Activated T-cell treated with anti-CD3 and anti-CD28 coated beads, Interleukin-2, amount 50 U/mL, for 1 hour (primary cell): ENCODE results near the gene COG2.
"Not testable (repeated sequence)": the region's sequence is repeated elsewhere in the genome, so short reads cannot be mapped to it uniquely, and the experiment has no call there.

Experiments
- DNase-seq: peaks from one replicate; pipeline ENCODE4 v3.0.0-alpha.2; 2020

Gene COG2

DNA sequence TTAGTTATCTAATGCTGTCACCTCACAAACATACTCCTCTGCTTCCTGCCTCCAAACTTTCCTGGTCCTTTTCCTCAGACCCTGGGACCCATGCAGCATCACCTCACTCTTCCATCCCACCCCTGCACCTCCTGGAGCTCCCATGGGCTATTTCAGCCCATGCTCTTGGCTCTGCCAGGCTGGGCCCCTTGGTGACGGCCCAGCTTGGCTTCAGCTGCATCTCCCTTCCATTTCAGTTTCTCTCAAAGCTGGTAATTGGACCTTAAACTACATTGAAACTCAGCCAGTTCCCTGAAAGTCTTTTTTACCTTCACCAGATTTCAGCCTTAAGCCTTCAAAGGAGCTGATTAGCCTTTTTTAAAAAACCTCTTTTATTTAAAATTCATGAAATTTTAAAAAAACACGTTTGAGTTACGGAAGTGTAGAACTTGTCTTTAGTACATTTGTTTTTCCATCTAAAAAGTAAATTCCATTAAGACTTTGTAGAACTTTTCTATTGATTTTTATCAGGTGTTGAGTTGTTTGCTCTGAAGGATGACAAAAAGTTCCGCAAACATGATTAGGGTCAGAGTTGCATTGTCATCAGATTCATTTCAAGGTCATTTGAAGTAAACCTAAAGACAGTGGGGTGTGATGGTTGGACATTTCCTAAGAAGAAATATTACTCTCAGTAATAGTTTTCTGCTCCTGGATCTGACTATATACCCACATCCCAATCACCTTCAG is 38.2 kb downstream of the COG2 start:
- no peak for DNase-seq

DNA sequence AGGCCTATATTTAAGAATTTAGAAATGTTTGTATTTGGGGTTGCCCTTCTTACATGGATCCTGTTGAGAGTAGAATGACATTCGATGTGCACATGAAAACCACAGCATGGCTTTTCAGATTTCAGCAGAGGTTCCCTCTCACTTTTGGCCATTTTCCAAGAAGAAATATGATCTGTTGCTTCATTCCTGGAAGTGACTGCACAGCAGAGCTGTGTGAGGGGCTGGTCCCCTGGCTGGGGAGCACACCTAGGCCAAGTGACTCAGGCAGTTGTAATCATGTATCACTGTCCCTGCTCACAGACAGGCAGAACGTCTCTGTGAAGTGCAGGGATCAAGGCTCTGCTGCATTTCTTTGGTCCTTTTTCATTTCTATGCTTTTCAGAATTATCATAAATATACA is 39.3 kb downstream of the COG2 start:
- no peak for DNase-seq

DNA sequence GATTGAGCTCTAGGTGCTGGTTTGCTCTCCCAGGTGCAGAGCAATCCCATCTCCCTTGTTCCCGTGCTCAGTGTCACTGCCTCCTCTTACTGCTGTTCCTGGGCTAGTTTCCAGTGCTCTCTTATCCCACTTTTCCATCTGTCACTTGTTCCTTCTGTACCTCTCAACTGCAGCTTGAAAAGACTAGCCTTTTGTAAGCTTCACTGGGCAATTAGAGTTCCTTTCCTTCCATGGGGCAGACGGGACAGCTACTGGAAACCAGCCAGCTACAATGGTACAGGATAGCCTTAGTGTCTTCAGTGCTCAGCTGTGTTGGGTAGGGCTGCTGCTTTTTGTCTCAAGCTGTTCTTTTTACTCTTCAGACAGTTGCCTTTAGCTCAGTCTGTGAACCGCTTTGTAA is 40.0 kb downstream of the COG2 start:
- DNase-seq, result no peak

DNA sequence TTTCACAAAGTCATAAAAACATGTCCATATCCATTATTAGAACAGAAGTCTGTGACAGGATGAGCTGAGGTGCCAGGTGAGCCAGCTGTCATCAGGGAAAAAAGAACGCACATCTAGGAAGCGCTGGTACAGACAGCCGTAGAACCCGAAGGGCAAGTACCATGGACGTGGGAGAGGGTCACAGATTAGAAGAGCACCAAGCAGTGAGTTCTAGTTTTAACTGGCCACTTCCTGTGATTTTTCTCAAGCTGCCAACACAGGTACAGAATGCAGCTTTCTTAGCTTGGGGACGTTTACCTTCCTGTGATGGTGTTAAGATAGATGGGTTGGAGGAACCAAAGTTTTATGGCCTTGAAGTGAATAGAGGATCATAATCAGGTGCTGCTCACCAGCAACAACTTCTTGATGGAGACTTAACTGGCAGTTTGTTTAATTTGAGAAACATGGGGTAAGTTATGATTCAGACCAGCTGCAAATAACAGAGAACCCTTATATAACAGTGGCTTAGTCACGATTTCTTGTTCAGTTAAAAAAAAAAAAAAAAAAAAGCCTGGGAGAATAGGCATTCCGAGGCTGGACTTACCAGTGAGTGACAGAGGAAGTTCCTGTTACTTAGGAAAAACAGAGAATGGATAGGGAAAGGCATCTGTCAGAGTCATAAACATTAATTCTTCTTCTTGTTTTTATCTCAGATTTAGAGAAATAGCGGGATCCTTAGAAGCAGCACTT is 40.8 kb downstream of the COG2 start:
- no peak for DNase-seq

DNA sequence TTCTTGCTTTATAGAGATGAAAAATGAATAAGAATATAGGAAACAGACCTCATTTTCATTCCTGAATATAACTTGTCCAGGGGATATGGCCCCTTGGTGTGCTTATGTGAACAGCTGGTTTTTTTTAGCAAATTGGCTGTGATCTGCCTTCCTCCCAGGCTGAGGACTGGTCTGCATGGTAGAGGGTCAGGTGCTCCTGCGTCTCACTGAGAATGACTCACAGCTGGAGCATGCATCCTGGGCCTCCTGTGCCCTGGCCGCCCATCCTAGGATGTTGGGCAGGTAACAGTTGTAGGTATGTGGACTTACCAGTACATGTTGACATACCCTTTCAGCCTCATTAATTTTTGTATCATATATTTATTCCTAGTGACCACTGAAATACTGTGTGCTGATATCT is 41.9 kb downstream of the COG2 start:
- no peak for DNase-seq

DNA sequence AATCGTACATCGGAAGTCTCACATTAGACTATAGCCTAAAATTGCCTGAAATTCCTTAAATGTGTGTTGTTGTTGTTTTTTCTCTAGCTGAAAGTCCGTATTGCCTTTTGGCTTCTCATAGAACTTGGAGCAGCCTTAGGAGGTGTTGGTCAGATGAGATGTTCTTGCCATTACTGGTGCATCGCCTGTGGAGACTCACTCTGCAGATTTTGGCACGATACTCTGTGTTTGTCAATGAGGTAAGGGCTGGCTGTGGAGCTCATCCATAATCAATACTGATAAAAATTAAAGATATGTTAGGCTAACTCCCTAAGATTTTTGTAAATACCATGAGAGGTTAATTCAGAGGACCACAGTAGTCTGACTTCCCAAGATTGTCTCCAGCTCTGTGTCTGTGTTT is 42.7 kb downstream of the COG2 start:
- DNase-seq, result no peak

DNA sequence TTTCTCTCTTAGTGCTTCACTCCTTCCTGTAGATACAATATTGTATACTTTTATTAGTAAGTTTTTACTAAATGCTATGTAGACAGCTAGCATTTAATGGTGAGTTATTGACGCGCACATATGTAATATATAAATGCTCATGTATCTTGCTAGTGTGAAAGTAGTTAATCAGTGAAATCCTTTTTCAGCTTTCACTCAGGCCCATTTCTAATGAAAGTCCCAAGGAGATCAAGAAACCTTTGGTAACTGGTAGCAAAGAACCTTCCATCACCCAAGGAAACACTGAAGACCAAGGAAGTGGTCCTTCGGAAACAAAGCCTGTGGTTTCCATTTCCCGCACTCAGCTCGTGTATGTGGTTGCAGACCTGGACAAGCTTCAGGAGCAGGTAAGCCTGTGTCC is 44.5 kb downstream of the COG2 start:
- no peak for DNase-seq

DNA sequence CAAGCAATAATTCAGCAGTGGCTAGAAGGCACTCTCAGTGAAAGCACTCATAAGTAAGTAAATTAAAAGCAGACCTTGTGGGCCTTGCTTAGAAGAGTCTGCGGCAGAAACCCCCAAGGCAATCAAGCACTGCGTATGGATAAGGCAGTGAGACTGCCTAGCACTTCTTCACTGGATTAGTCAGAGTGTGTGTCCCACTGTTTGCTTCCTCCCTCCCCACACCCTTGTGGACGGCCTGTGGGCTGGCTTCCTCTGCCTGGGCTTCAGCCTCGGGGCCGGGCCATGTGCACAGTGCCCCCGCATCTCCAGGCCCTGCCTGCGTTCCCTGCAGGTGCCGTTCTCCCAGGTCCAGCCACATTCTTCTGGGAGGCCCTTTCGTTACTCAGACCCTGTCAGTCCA is 47.8 kb downstream of the COG2 start:
- DNase-seq, result no peak

DNA sequence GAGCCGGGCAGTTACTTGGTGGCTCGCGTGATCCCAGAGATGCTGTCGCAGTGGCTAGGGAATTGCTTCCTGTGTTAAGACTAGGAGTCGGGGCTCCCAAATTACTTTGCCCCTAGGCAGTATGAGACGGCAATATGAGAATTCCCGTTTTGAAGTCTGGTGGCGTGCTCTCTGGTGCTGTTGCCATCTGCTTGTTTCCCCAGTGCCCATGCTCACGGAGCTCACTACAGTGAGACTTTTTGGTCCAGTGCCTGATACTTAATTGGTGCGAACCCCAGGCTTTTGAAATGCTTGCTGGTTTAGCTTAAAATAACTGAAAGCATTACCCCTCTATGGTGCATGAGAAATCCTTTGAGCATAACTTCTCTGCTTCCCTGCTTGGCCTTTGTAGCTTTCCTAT is 49.3 kb downstream of the COG2 start:
- DNase-seq, result no peak

DNA sequence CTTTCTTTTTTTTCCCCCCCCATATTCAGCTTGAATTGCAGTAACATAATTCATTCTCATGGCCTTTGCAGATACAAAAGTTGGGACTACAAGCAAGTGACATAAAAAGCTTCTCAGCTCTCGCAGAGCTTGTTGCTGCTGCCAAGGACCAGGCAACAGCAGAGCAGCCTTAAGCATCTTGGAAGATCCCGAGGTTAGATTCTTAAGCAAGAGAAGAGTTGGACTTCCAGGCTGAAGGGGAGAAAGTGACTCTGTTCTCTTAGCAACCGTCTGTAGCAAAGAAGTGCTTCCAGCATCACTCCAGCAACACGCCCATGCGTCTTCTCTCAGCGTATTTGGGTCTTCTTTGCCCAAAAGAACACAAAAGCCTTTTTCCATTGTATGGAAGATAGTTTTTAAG is 50.9 kb downstream of the COG2 start:
- no peak for DNase-seq

DNA sequence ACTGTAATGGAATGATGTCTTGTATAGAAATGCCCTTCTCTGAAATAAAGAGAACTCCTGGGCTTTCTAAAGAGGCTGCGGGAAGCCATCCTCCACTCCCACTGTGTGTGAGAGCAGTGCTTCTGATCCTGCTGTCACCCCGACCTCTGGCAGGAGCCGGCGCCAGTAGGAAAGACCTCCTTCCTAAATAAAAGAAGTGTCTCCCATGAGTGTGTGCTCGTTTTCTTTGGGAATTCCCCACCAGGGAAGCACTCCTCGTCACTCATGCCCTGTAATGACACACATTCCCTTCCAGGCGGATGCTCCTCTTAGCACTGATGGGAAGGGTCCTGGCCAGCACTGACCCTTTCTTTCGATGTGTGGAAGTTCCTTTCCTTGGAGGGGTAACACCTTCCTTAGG is 51.5 kb downstream of the COG2 start:
- no peak for DNase-seq

DNA sequence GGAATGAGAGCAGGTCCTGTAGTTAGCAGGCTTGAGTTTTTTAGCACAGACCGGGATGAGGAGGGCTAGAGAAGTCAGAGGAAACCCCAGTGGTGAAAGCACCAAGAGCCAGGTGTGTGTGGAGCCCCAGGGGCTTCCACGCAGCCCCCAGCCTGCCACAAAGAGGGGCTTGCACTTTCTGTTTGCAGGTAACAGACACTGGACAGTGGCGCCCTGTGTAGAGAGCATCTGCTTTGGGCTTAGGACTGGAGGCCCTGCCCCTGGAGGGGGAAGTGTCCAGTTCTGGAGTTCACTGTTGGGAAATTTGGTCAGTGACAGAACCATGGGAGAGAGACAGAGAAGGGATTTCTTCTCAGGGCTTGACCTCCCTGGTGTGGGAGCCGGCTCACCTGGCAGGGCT is 52.2 kb downstream of the COG2 start:
- DNase-seq, result no peak

DNA sequence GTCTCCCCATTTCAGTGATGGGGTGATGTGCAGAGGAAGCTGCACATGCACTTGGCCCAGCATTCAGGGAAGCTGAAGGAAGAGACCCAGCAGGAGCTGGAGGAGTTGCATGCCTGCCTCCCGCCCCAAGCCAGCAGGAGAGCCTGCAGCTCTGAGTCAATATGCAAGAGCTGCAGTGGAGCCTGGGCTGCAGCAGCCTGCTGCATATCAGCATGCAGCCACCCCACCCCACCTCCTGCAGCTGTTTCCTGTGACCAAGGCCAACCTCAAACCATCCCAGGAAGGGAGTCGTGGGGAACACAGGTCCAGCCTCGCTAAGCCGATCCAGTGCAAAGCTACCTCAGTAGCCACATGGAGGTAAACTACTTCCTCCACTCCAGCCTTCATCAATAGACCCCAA is 52.7 kb downstream of the COG2 start:
- DNase-seq, result no peak

DNA sequence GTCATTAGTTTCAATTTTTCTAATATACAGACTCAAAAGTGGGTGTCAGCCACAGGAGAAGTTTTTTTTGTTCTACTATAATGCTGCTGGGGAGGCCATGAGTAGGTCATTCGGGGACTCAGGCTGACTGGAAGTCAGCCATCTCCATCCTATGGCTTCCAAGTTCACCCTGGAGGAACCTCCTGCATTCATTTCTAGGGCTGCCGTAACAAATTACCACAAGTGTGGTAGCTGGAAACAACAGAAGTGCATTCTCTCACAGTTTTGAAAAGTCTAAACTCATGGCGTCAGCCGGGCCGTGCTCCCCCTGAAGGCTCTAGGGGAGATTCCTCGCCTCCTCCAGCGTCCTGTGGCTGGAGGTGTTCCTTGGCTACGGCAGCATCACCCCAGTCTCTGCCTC is 53.9 kb downstream of the COG2 start:
- no peak for DNase-seq

DNA sequence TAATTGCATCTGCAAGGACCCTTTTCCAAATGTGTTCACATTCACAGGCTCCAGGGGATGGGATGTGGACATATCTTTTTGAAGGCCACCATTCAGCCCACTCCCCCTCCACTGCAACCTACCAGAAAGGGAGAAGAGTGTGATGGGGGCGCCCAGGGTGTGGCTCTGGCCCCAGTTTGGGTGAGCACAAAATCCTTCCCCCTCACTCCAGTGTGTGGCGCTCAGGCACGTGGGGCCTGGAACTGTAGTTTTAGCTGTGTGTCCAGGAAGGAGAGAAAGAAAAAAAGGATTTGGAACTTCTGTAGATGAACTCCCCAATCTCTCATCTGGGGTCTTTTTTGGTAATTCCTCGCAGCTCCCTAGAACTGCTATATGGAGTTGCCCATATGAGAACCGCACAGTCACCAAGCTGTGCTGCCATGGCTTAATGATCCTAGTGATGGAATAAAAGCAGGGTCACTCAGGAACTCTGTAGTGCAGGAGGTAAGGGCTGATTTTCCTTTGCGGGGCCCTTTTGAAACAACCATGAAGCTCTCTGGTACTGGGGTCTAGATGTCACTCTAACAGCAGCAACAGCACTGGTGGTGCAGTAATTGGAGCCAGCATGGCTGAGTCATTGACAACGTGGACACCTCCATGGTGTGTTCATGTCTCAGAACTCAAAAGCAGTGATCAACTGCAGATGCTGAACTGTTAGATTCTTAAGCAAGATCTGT is 54.6 kb downstream of the COG2 start:
- DNase-seq, result no peak

DNA sequence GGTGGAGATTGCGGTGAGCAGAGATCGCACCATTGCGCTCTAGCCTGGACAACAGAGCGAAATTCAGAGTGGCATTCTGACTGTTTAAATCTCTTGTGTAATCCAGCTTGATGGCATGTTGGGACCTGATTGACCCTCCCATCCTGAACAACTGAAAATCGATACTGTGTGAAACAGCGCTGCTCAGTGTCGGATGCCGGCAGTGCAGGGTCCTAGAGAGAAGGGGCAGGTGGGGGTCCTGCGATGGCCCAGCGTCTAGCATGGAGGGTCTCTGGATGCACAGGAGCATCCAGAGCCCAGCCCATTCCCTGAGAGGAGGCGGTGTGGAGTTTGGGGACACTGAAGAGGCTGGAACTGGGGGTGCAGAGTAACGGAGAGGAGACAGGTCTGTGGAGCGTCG is 55.8 kb downstream of the COG2 start:
- no peak for DNase-seq

DNA sequence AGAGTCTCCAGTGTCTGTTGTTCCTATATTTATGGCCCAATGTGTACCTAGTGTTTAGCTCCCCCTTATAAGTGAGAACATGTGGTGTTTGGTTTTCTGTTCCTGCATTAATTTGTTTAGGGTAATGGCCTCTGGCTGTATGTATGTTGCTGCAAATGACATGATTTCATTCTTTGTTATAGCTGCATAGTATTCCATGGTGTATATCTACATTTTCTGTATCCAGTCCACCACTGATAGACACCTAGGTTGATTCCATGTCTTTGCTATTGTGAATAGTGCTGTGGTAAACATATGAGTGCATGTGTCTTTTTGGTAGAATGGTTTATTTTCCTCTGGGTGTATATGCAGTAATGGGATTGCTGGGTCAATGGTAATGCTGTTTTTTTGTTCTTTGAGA is 56.7 kb downstream of the COG2 start:
- not testable (repeated sequence) for DNase-seq

DNA sequence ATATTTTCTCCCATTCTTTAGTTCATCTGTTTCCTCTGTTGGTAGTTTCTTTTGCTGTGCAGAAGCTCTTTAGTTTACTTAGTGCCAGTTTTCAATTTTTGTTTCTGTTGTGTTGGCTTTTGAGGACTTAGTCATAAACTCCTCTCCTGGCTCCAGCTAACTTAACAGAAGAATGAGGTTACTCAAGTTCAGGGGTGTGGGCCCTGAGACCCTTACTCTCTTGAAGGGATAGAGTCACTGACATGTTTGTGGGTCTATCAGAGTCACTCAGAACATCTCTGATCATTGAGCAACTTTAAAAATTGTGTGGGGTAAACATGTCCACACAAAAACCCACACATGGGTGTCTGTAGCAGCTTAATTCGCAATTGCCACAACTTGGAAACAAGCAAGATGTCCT is 57.4 kb downstream of the COG2 start:
- no peak for DNase-seq

DNA sequence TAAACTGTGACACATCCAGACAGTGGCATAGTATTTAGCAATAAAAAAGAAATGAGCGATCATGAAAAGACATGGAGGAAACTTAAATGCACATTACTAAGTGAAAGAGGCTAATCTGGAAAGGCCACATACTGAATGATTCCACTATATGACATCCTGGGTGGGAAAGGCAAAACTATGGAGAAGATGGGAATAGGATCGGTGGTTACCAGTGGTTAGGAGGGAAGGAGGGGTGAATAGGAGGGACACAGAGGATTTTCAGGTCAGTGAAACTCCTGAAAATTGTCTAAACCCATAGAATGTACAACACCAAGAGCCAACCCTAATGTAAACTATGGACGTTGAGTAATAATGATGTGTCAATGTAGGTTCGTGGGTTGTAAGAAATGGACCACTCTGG is 57.9 kb downstream of the COG2 start:
- DNase-seq, result no peak

DNA sequence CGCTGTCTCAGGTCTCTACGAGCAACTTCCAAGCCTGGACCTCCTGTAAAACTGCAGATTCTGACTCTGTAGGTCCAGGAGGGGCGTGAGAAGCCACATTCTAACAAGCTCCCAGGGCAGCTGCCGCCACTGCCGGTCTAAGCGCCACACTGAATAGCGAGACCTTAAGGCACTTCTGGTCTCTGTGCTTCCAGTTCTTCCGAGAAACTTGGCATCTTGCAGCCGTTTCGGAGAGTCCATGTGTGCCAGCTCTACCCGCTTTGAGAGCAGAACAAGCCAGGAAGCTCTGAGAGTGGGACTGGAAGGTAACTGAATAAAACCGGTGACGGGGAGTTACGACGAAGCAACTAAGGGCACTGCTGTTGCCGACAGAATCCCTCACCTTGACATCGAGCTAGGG is 59.2 kb downstream of the COG2 start:
- no peak for DNase-seq

DNA sequence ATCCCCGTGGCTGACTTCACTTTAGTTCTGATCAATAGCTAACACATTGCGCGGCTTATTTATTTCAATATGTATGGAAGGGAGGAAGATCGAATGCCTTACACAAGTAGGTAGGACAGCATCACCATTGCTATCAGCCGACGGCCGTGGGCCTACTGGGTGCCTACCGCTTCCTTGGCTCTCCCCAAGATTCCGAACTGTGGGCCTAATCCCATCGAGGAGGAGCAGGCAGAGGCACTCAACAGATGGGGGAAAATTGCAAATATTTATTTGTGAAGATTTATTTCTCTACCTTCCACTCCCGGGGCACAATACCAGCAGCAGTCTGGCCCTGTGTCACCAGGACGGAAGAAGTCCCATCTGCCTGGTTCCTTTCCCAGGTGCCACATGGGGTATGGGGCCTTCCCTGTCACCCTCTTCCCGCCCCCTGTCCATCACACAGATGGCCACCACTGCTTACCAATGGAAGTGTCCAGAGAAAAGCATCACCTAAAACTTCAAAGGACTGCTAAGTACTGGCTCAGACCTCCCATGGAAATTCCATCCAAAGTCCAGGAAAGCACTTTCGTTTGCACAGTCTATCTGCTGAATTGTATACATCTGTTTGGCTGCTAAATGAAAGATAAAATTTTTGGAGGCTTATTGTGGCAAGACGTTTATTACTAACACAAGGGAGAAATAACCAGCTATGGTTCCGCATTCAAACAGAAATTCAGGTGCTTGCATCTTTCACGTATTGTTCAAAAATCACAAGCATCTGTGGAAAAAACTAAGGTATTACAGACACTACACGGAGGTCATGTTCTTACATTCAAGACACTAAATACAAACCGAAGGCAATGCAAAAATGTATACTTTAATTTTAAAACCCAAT is 59.9 kb downstream of the COG2 start:
- DNase-seq, result no peak

DNA sequence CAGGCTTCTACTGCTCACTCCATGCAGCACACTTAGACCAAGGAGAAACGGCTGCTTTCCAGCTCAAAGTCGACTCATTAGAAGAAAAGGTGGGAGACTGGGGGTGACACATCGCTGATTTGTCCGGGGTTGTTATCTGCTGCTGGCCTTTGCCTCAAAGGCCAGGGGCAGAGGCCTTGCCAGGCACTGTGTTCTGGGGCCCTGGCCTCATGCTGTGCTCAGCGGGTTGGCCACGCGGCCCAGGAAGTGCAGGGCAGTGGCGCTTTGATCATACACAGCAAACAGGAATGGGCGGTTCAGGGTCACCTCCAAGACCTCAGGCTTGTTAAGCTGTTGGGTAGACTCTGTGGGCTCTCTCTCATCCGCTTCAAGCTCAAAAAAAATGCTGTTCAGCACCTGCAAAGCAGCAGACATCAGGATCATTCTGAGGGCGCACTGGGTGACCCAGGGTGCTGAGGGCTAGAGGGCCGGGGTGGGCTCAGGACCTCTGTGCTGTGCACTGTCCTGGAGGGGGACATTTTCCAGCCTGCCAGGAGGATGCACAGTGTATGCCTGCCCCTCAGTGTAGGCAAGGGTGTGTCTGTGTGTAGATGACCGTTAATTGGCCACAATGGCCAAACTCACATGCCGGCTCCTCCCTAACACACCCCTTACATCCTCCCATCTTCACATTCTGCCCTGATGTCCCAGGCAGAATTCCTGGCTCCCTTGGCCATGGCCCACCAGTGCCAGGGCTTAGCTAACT is 60.8 kb downstream of the COG2 start:
- DNase-seq, result no peak
